Gastrocnemius medialis (tissue), 4 donors: ENCODE measurements around the gene HOXB8.

Experiments used
- POLR2A ChIP-seq, 2 donors: fragments of 450-650 bp; IDR thresholded peaks; one replicate each; pipeline ENCODE4 v1.6.1; 2017; ENCODE audit warnings: antibody characterized with exemption in 2 of 2, mild to moderate bottlenecking in 2 of 2, moderate library complexity in 2 of 2
- TF ChIP-seq, protein P1 (sequence below), 5 experiments: fragments of 450-650 bp in 3 of 5; fragments of 200-600 bp in 2 of 5; sonication (generic) in 2 of 5; IDR thresholded peaks in 4 of 5; conservative IDR thresholded peaks in 1 of 5; 1 replicate in 4 of 5; 2 replicates in 1 of 5; pipeline ENCODE4 v1.5.1; 2016 to 2019; ENCODE audit warnings: antibody characterized with exemption in 5 of 5, mild to moderate bottlenecking in 3 of 5, moderate library complexity in 3 of 5

DNA sequence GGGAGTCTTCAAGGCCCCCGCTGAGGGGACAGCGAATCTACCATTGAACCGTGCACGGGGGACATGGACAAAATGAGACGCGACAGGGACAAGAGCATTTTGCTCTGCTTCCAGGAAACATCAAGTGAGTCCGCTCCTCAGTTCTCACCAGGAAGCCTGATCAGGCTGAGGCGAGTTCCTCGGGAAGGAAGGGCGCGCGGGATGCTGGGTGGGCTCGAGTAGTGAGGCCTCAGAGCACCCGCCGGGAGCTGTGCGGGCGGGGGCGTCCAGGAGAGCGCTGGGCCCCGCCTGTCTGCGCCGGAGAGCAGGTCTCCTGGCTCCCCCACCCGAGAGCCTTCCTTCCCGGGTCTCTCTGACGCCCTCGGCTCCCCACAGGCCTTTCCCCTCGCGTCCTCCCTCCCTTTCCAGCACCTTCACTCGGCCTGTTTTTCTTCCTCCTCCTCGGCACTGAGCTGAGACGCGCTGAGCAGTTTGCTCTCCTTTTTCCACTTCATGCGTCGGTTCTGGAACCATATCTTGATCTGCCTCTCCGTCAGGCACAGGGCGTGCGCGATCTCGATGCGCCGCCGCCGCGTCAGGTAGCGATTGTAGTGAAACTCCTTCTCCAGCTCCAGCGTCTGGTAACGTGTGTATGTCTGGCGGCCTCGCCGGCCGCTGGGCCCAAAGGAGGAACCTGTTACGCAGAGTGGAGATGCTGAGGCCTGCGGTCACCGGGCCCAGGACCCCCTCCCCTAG is 18.9 kb downstream of the HOXB8 start:
- TF ChIP-seq, protein P1, sequence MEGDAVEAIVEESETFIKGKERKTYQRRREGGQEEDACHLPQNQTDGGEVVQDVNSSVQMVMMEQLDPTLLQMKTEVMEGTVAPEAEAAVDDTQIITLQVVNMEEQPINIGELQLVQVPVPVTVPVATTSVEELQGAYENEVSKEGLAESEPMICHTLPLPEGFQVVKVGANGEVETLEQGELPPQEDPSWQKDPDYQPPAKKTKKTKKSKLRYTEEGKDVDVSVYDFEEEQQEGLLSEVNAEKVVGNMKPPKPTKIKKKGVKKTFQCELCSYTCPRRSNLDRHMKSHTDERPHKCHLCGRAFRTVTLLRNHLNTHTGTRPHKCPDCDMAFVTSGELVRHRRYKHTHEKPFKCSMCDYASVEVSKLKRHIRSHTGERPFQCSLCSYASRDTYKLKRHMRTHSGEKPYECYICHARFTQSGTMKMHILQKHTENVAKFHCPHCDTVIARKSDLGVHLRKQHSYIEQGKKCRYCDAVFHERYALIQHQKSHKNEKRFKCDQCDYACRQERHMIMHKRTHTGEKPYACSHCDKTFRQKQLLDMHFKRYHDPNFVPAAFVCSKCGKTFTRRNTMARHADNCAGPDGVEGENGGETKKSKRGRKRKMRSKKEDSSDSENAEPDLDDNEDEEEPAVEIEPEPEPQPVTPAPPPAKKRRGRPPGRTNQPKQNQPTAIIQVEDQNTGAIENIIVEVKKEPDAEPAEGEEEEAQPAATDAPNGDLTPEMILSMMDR (IDR thresholded peaks at IDR 0.05 in 4 of 5, conservative IDR thresholded peaks at IDR 0.05 in 1 of 5) = no peak
- no peak for TF ChIP-seq POLR2A (IDR thresholded peaks at IDR 0.05)
